IPS DF 19.7 (cell line): ENCODE data around the gene PTPN5.

Experiments
- DNase-seq: peaks from one replicate; pipeline ENCODE4 v3.0.0-alpha.2; 2013; ENCODE audit warnings: low read depth, low spot score

Gene PTPN5

GRCh38 chr11:18739685-18740084 is 51.9 kb downstream of the PTPN5 start:
- DNase-seq = no peak

- DNase-seq = no peak
Measured at GRCh38 chr11:18737642-18738041, 54.0 kb downstream of the PTPN5 start.

GRCh38 chr11:18736590-18737148 is 54.9 kb downstream of the PTPN5 start:
- DNase-seq = no peak

- no peak for DNase-seq
Measured at GRCh38 chr11:18733202-18733601, 58.4 kb downstream of the PTPN5 start.

- DNase-seq = no peak
Measured at GRCh38 chr11:18731949-18732821, 59.4 kb downstream of the PTPN5 start.

GRCh38 chr11:18731441-18731840 is 60.2 kb downstream of the PTPN5 start:
- no peak for DNase-seq

GRCh38 chr11:18730020-18730419 is 61.6 kb downstream of the PTPN5 start:
- DNase-seq = no peak

- DNase-seq = no peak
Measured at GRCh38 chr11:18729426-18729825, 62.2 kb downstream of the PTPN5 start.

- no peak for DNase-seq
Measured at GRCh38 chr11:18728658-18729057, 62.9 kb downstream of the PTPN5 start.

- no peak for DNase-seq
Measured at GRCh38 chr11:18727479-18728236, 63.9 kb downstream of the PTPN5 start.

GRCh38 chr11:18726040-18726439 is 65.6 kb downstream of the PTPN5 start, which contains the start of gene IGSF22:
TSS of gene IGSF22 (minus strand) at chr11:18726188. CDS start at chr11:18724236, 1,952 bp downstream.
- no peak for DNase-seq

- no peak for DNase-seq
Measured at GRCh38 chr11:18723991-18724390, 67.6 kb downstream of the PTPN5 start.

- no peak for DNase-seq
Measured at GRCh38 chr11:18722293-18722637, 69.3 kb downstream of the PTPN5 start.

- DNase-seq = no peak
Measured at GRCh38 chr11:18721561-18722292, 69.9 kb downstream of the PTPN5 start.

- no peak for DNase-seq
Measured at GRCh38 chr11:18720808-18721560, 70.6 kb downstream of the PTPN5 start.

GRCh38 chr11:18720091-18720807 is 71.3 kb downstream of the PTPN5 start:
- DNase-seq = no peak

GRCh38 chr11:18715476-18715875 is 76.1 kb downstream of the PTPN5 start:
- DNase-seq = no peak

GRCh38 chr11:18714443-18714780 is 77.2 kb downstream of the PTPN5 start:
- no peak for DNase-seq

GRCh38 chr11:18713646-18714442 is 77.8 kb downstream of the PTPN5 start:
- DNase-seq = no peak

GRCh38 chr11:18710545-18710944 is 81.1 kb downstream of the PTPN5 start:
- no peak for DNase-seq
